Measurements from ENCODE around the gene SHOC2.

GRCh38 chr10:110980807-110981206 is 61.4 kb downstream of the SHOC2 start:
- TF ChIP-seq TAF1 (IDR thresholded peaks at IDR 0.05; ENCODE audit: low read depth, low read length) (no peak), POLR2A (IDR thresholded peaks at IDR 0.05; ENCODE audit: low read depth, low read length) (no peak), POLR2AphosphoS5 (IDR thresholded peaks at IDR 0.05; ENCODE audit: low read depth, low read length) (no peak), POU2F2 (IDR thresholded peaks at IDR 0.05; ENCODE audit: low read depth, low read length) (no peak), PAX5 (IDR thresholded peaks at IDR 0.05; ENCODE audit: insufficient read depth, low read length, severe bottlenecking) (no peak), SPI1 (IDR thresholded peaks at IDR 0.05; ENCODE audit: low read depth, low read length) (no peak)
